Spleen (tissue), 7 donors: ENCODE measurements around the gene USP4.

Experiments used
- CTCF ChIP-seq, 11 experiments: fragments of 200-600 bp in 7 of 11; fragments of 450-650 bp in 4 of 11; sonication (generic) in 4 of 11; IDR thresholded peaks in 8 of 11; conservative IDR thresholded peaks in 3 of 11; 1 replicate in 7 of 11; 2 replicates in 4 of 11; pipeline versions ENCODE4 v1.4.0 to v1.8.0; 2016 to 2021; ENCODE audit warnings: antibody characterized with exemption in 11 of 11, inconsistent platforms in 4 of 11, mild to moderate bottlenecking in 1 of 11
- POLR2A ChIP-seq, 3 donors: fragments of 450-650 bp; IDR thresholded peaks; one replicate each; pipeline ENCODE4 v1.5.1; 2017; ENCODE audit warnings: antibody characterized with exemption in 3 of 3, mild to moderate bottlenecking in 1 of 3
- donor health status: DM: no; HTN: no; CAD: no; lungs with moderate emphysema.
- donor health status: DM: no; HTN: no; CAD: no.
- donor health status: DM: no; HTN: no; CAD: no.

- TF ChIP-seq CTCF (IDR thresholded peaks at IDR 0.05 in 8 of 11, conservative IDR thresholded peaks at IDR 0.05 in 3 of 11): no peak
- TF ChIP-seq POLR2A (IDR thresholded peaks at IDR 0.05): no peak
Measured at GRCh38 chr3:49263159-49263889, 76.5 kb downstream of the USP4 start.
